GM19099 (cell line): ENCODE data around the gene REG1A.

Experiments used
- POLR2A ChIP-seq: IDR thresholded peaks from 3 replicates; pipeline ENCODE4 v1.6.1; 2011; ENCODE audit warnings: low read depth; ENCODE audit not compliant: insufficient read length; ENCODE audit errors: extremely low read depth

The REG1A gene, protein sequence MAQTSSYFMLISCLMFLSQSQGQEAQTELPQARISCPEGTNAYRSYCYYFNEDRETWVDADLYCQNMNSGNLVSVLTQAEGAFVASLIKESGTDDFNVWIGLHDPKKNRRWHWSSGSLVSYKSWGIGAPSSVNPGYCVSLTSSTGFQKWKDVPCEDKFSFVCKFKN

DNA sequence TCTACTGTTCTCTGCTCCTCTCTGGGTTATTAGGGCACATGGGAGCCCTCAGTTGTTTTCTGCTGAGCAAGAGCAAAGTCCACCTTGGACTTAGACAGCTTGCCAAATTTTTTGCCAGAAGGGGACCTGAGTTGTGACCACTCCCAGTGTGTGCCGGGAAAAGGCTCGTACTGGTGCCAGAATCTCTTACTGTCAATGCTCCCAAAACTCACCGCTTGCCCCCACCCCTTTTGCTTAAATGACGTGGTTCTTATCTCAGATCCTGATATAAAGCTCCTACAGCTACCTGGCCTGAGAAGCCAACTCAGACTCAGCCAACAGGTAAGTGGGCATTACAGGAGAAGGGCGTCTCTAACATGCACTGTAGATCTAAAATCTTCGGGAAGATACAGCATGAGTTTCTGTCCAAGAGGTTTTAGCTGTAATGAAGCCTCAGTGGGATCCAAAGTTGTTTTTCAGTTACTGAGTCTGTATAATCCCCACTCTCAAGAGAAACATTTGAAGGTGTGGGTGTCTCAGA, at the start of gene REG1A:
Gene REG1A, plus strand, starts transcription at position 295 of the 520 bp plus-strand sequence. CDS start 374 bp downstream, outside the sequence.
- no peak for TF ChIP-seq POLR2A

DNA sequence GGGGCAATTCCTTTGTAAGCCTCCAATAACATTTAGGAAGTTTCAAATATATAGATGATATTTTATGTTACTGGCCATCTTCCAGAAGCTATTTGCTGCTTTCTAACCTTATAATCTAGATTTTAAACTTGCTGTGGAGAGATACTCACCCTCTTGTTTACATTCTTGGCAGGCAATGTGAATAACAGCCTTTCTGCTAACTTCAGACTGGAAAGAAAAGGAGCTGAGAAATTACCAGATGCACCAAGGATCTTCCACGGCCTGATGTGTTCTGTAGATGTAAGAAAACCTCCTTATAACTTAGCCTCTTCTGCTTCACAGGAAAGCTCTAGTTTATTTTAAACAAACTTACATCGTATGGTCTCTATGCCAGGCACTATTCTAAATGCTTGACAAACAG, 49.2 kb upstream of the REG1A start:
- TF ChIP-seq POLR2A, result no peak

DNA sequence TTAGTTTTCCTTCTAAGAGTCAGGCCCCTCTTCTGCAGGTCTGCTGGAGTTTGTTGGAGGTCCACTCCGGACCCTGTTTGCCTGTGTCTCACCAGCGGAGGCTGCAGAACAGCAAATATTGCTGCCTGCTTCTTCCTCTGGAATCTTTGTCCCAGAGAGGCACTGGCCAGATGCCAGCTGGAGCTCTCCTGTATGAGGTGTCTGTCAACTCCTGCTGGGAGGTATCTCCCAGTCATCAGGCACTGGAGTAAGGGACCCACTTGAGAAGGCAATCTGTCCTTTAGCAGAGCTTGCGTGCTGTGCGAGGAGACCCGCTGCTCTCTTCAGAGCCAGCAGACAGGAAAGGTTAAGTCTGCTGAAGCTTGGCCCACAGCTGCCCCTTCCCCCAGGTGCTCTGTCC, 37.3 kb upstream of the REG1A start:
- TF ChIP-seq POLR2A, result no peak

DNA sequence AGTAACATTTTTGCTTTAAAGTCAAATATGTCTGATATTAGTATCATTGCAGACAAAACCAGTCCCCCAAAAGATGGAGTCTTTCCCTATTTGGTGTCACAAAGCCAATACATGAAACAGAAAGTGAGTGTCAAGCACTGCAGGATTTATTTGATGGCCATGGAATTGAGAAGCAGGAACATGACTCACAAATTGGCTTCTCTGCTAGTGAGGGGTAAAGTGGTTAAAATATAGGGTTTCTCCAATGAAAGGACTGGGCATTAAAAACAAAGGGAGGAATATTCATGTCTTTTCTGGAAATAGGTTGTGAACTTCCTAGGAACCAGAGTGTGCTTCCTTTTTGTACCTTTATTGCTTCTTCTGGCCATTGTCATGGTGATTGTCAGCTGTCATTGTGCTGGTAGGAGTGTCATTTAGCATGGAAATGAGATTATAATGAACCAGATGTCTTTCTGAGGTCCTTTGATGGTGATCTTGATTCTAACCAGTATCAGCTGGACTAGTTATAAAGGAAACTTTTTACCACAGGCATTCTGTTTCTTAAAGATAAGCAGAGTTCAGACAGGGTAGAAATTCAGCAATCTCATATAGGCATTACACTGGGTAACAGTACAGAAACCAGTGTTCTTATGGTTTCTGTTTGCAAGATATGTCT, 36.6 kb upstream of the REG1A start:
- no peak for TF ChIP-seq POLR2A

DNA sequence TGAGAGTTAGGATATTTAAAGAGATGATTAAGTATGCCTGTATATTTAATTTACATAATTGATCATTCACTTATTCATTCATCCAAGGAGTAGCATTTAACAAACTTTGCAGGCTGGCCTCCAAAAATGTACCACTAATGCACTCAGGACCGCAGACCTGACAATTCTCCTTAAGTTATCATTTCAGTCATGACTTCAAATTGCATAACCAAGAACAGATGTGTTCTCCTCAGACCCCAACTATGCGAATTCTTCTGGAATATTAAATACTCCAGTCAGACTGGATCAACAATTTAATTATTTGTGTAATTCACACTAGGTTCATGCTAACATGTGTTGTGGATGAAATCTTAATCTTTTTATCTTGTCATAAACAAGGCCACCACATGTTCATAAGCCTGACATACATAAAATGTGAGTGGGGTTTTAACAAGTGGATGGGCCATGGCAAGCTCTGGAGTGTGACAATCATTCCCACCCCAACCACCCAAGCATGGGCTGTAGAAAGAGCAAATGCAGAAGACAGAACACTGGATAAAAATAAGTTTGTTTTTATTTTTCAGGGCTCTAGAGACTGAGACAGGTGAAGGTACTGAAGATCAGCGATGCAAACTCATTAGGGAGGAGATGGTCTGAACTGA, 35.7 kb upstream of the REG1A start:
- TF ChIP-seq POLR2A, result no peak

DNA sequence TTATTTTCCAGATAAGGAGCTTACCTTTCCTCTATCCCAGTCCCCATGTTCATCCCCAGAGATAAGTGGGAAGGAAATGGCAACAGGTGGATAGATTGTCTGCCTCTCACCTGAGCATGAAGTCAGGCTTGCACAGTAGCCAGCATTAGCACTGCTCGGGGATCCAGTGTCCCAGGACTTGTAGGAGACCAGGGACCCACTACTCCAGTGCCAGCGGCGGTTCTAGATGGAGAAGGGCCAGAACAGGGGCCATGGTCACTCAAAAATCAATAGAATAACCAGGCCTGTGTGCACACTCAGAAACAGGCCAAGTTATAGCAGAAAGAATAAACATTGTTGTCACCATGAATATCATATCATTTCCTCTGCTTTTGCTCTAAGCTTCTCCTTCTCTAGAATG, 34.9 kb upstream of the REG1A start:
- TF ChIP-seq POLR2A, result no peak

DNA sequence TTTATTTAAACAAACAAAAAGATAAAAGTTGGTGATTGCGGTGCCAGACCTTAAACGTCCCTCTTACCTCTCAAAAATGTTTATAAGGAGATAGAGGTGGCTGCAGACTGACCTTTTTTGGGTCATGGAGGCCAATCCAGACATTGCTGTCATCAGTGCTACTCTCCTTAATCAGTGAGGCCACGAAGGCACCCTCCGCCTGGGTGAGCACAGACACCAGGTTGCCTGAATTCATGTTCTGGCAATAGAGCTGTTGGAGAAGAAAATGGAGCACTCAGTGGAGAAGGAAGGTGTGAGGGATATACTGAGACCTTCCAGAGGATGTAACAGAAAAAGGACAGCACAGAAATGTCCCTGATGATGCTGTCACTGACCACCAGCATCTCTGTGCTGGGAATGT, 34.0 kb upstream of the REG1A start:
- TF ChIP-seq POLR2A, result no peak

DNA sequence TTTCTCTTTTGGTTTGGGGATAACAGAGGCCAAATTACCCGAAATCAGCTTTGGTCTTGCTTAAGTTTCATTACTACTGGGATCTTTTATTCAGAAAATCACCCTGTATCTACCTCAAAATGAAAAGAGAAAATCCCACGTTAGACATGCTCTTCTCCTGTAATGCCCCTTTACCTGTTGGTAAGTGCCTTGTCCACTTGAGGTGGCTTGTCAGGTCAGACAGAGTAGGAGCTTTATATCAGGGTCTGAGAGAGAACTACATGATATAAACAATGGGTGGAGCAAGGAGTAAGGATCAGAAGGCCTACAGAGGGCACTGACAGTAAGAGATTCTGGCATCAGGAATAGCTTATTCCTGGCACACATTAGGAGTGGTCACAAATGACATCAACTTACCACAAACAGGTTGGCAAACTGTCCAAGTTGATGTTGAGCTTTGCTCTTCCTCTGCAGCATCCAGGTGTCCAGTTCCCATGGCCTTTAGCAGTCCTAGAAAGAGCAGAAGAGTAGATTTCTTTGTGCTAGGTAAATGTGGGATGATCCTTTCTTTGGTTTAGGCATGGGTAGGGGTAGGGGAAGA, 32.4 kb upstream of the REG1A start, which contains the start of gene REG1B:
Gene REG1B, minus strand, starts transcription at position 209 of the 580 bp plus-strand sequence. CDS start 381 bp downstream, outside the sequence.
- TF ChIP-seq POLR2A, result no peak

DNA sequence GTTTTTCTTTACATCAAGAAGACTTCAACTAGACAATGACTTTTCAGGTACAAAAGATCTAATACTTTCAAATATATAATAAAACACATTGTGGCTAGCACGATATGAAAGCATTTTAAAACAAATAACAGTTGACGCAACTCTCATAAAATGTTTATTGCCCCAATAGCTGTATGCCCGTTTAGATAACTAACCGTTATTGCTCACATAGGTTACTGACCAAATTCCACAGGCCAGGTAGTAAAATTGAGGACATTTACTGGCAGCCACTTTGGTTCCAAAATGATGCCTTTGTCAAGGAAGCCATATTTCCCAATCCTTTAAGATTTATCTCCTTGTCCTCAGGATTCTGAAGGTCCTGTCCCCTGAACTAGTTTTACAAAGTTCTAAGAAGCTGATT, 29.6 kb upstream of the REG1A start:
- TF ChIP-seq POLR2A, result no peak

DNA sequence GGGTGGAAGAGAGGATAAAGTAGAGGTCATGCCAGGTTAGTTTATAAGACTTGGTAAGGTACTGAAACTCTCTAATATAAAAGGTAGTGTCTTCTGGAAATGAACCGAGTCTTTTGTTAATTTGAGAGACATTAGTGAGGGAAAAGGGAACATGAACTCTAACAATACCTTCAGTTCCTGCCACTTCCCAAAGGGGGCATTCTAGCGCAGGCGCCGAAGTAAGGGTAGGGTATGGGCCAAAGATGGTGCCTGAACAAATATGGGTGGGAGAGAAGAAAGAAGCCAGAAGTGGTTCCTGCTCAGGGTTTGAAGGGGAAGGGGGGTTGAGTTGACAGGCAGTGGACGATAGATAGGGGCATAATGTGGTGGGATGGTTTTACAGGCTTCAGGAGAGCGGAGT, 22.4 kb upstream of the REG1A start:
- TF ChIP-seq POLR2A, result no peak

DNA sequence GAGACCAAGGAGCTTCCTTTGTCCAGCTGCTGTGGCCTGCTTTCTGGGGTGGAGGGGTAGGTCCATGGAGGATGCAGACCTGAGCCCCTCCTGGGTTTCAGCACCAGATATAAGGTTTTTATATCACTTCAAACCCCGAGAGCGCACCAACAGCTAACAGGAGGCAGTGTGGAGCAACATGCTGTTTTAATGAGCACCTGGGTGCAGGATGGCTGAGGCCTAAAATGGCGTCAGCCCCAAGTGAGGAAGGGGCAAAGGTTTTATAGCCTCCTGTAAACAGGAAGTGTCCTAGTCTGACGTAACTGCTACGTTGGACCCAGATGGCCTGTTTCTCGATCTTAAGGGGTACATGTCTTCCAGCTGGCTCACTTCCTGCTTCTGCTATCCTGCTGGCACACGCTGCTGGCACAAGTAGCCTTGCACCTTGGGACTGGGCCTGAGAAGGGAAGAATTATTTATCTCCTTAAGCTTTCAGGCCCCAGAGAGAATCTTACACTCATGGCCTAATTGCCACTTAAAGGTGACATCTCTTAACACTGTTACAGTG, 21.1 kb upstream of the REG1A start:
- no peak for TF ChIP-seq POLR2A

DNA sequence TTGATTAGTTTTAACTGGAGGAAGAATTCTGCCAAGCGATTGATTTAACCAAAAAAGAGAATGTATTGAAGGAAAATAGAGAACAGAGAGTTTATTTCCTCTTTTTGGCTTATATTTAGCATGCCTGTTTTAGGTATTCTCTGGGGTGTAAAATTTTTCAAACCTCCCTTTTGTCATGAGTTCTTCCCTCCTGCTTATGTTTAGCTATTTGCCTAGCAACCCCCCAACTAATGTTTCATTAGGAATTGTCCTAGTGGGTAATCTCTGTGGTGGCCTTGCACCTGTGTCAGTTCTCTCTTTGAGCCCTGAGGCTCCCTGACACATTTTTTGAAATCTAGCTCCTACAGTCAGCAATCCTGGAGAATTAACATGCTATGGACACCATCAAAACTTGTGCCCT, 20.0 kb upstream of the REG1A start:
- TF ChIP-seq POLR2A, result no peak

DNA sequence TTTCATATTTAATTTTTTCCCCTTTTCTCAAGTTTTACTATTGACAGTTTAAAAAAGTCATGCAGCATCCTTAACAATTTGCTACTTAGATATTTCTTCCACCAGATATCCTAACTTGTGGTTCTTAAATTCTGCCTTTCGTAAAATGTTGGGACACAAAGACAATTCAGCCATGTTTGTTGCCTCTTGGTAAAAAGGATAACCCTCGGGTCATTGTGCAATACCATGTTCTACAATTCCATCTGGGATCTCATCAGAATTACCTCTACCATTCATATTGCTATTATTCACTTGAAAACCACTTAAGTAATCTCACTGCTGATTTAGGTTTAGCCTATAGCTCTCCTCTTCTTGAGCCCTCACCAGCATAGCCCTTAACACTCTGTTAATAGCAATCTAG, 19.3 kb upstream of the REG1A start:
- no peak for TF ChIP-seq POLR2A

DNA sequence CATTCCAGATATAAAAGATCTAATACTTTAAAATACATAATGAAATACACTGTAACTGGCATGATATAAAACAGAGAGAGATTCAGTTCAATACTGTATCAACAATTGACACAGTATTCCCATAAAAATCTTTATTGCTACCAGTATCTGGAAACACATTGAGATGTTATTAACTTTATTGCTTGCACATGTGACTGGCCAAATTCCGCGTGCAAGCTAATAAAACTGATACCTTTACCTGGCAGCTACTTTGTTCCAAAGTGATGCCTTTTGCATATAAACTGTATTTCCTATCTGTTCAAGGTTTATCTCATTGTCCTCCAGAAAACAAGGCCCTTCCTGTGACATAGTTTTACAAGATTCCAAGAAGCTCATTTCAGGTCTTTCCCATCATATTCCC, 17.1 kb upstream of the REG1A start:
- TF ChIP-seq POLR2A, result no peak

DNA sequence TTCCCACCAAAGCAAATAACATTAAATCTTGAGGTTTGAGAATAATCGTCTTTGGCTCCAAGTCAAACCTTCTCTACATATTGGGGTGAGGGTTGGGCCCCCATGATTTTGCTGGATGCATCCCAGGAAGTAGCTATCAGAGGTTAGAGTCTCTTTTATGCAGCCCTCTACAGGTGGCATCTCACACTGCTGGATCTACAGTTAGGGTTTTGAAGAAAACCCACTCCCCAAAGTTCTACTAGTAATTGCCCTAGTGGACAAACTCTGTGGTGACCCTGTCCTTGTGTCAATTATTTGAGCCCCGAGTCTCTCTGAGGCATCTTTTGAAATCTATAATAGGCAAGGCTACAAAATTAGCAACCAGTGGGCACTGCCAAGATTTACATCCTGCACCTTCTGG, 15.0 kb upstream of the REG1A start:
- no peak for TF ChIP-seq POLR2A
